GM18868 (cell line): ENCODE data around the gene POMT1.
A peak's percentile ranks its signal among the peaks of the same experiment; 100 is the strongest.

ENCODE experiments used
- ATAC-seq: cut with Tn5 transposase; IDR thresholded peaks from one replicate; pipeline ENCODE4 v1.9.1; 2021; ENCODE audit warnings: mild to moderate bottlenecking, moderate library complexity; ENCODE audit not compliant: unreplicated experiment

POMT1 gene

DNA sequence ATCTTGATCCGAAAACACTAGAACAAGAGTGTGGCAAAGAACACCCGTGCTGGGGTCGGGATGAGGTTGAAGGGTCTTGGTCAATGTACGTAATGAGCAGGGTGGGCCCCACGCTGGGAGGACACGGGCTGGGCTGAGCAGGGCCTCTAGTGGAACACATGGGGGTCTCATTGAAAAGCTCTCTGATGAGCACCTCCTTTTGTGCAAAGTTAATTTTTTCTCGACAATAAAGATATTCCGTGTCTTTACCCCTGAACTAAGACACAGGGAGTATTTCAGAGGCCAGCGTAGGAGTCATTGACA, 20.3 kb downstream of the POMT1 start:
- no peak for ATAC-seq

DNA sequence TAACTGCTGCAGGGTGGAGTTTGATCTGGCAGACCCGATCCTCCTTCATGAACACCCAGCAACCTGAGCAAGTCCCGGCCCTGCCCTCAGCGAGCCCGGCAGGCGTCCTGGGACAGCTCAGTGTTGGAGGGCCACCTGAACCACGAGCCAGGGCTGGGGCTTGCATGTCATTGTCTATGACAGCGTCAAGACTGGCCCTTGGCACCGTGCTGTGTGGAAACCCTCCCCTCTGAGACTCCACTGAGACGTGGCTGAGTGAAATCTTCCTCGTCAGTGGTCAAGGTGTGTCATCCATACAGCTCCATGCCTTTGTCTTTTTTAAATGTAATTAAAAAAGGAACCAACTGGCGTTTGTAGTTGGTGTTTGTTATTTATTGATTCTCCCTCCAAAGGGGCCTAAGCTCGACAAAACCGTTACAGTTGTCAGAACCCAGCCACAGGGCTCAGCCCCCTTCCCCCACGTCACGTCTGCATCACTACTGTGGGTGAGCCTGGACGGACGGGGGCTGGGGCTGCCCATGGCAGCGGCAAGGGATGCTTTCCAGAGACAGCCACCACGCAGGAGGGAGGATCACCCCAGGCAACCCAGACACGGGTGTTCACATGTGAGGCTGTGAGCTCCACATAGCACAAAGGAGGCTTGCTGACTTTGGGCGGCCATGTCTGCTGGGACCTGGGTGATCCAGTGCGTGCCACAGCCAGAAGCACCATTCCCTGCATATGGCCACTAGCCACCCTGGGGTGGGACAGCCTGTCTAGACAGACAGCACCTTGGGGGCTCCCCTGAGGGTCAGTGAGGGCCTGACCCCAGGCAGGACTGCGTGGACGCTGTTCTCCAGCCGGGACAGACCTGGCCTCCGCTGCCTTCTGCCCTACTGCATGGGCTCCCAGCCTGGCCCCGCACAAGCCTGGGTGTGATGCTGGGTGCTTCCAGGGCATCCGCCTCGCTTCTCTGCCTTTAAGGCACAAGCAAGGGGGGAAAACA, 21.0 kb downstream of the POMT1 start:
- ATAC-seq = no peak

GRCh38 chr9:131524665-131525315, 22.1 kb downstream of the POMT1 start:
- no peak for ATAC-seq

GRCh38 chr9:131525643-131526565, 23.2 kb downstream of the POMT1 start:
- no peak for ATAC-seq

- ATAC-seq = no peak
Observed at GRCh38 chr9:131528186-131528585, 25.5 kb downstream of the POMT1 start.

DNA sequence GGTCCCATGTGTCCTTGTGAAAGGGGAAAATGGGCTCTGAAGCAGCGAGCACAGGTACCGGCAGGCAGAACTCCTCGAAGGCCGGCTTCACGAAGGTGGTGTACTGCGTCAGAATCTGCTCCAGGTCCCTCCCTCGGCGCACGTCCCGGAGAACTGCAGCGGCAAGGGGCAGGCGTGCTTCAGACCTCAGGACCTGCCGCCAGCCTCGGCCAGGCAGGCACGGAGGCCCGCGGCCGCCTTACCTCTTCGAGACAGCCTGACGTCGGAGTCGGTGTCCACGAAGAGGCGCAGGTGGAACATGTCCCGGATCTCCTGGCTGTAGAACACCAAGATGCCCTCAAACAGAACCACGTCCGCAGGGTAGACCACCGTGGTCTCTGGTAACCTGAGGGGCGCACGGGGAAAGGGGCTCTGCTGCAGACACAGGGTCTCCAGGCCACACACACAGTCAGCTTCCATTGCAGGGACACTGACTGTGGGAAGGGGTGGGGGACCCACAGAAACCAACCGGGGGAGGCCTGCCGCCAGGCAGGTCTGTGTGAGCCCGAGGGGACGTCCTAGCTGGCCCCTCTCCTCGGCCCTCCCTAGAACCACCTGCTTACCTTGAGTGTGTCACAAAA, 26.3 kb downstream of the POMT1 start:
- no peak for ATAC-seq

DNA sequence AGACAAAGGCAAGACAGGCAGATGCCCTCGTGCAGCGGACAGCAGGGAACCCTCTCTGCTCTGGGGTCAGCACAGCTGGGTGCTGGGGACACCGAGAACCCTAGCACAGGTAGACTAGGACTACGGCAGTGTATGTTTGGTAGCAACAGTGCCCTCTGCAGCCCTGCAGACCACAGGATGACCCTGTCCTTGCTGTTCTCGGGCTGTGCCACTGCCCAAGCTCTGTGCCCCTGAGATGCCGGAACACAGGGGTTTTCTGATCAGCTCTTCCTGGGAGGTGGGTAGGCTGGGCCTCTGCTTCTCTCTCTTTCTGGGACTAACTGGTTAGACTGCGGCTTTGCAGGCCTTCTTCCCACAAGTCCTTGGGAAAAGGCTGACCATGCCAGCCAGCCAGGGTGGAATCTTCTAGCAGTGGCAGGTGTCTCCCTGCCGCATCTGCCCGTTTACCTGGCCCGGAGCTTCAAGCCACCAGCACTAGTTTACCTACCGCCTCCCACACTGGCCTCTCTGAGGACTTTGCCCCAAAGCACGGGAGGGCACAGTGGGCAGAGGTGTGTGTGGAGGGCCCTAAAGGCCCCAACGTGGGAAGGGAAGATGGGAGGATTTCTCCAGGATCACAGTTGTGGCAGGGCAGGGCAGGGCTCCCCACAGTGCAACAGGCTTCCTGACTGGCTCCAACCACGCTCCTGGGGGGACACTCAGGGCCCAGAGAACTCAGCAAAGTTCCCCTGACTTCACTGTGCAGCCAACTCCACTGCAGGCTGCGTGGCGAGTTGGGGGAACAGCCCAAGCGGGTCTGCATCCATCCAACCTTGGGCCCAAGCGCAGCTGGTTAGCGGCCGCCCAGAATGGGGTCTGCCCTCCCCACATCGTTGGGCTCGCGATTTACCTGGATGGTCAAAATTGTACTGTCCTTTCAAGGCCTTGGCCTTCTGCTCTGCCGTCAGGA, 27.2 kb downstream of the POMT1 start:
- ATAC-seq = no peak

- ATAC-seq = peak; percentile 27
Observed at GRCh38 chr9:131530546-131530919, 27.8 kb downstream of the POMT1 start.

DNA sequence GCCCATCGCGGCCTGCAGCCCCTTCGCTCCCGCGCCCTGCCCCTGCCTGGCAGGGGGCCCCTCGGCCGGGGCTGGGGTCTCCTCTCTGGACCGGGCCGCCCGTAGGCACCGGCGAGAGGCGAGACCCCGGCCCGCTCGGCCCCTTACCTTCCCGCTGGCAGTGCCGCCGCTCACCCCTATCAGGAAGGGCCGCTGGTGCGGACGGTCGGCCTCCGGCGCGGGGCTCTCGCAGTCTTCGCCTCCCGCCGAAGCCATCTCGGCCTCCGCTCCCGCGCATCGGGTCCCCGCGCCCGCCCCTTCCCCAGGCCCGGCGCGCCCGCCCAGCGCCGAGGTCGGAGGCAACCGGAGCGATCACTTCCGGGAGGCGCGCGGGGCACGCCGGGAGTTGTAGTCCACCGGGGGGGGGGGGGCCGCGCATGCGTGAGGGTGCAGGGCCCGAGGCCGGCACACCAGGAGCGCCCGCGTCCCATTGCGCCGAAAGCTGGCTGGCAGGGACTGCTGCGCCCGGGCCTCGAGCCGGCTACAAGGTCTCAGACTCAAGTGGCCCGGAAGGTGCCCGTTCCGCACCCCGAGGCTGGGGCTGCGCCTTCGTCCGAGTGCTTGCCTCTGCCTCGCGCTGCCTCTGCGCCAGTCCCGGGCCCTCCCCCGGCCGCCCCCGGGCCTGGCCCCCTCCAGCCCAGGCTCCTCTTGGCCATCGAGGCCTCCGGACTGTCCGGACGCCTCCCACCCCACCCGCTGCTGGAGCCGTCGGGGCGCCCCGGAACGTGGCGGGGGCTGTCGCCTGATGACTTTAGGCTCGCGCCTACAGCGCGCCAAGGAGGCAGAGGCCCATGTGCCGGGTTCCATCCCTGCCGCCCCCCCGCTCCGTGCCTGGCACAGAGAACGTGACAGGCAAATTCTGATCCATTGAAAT, 28.5 kb downstream of the POMT1 start, which contains the start of gene UCK1:
Gene UCK1, minus strand, starts transcription at position 344 of the 913 bp plus-strand sequence. Its CDS starts 89 bp downstream, at position 255.
- ATAC-seq = peak; percentile 75

DNA sequence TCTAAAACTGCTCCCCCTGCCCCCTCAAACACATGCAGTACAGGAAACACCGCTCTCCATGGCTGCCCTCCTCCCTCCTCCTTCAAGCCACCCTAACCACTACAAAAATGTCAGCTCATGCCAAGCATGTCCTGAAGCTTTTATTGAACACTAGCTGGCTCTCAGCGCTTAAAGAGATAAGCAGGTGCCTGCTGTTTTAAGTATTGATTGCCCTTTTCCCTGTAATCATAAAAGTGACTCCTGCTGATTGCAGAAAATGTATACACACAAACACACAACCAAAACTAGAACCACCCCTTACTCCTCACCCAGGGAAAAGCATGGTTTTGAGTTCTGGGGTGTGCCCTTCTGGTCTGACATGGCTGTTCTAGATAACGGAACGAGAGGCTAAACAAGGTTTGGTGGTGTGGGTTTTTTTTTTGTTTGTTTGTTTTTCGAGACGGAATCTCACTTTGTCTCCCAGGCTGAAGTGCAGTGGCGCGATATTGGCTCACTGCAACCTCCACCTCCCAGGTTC, 32.1 kb downstream of the POMT1 start:
- ATAC-seq = no peak

GRCh38 chr9:131537946-131538345, 35.2 kb downstream of the POMT1 start:
- ATAC-seq = no peak

DNA sequence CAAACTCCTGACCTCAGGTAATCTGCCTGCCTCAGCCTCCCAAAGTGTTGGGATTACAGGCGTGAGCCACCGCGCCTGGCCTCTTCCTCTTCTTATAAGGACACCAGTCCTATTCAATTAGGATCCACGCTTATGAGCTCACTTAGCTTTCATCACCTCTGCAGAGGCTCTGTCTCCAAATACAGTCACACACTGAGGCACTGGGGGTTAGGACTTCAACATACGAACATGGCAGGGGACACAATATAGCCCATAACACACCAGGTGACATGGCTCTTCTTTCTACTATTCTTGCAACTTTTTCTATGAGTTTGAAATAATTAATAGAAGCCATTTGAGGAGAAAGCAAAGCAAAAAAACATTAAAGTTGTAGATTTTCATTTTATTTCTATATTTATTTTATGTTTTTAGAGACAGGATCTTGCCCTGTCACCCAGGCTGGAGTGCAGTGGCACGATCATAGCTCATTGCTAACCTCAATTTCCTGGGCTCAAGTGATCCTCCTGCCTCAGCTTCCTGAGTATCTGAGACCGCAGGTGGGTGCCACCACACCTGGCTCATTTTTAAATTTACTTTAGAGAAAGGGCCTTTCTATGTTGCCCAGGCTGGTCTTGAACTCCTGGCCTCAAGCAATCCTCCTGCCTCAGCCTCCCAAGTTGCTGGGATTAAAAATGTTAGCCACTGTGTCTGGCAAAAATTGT, 36.7 kb downstream of the POMT1 start:
- no peak for ATAC-seq

DNA sequence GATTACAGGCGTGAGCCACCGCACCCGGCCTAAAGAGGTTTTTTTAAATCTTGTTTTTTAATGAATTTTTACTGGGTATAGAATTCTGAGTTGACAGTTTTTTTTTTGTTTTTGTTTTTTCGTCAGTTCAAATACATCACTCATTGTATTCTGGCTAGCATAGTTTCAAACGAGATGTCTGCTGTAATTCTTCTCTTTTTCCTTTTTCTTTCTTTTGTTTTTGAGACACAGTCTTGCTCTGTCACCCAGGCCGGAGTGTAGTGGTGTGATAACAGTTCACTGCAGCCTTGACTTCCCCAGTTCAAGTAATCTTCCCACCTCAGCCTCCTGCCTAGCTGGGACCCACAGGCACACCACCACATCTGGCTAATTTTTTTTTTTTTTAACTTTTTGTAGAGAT, 40.4 kb downstream of the POMT1 start:
- no peak for ATAC-seq

- ATAC-seq = no peak
Observed at GRCh38 chr9:131545003-131545785, 42.5 kb downstream of the POMT1 start, which contains the start of gene PRRT1B. TSS of gene PRRT1B (plus strand) at chr9:131545523. CDS start at chr9:131545616, 93 bp downstream.

DNA sequence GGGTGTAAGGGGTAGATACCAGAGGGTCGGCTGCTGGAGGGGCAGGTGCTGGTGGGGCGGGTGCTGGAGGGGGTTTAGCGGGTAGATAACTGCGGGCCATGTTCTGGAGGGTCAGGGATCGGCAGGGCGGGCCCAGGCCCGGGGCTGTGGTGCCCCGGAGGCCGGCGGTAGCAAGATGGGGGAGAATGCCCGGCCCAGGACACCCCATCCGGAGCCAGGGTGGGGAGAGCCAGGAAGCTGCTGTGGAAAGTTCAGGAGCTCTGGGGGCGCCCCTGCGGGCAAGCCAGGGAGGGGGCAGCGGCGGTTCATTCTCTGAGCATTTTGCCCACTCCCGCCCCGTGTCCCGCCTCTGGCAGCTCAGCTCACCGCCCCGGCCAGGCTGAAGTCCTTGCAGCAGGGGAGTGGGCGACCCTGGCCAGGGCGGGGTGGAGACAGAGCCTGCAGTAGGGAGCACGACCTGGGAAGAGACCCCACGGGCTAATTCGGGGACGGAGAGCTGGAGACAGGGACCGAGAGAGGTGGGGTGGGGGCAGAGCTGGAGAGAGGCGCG, 43.1 kb downstream of the POMT1 start:
- no peak for ATAC-seq

- ATAC-seq = no peak
Observed at GRCh38 chr9:131546336-131547084, 43.8 kb downstream of the POMT1 start.
